Stimulated activated CD8-positive, alpha-beta memory T cell treated with anti-CD3 and anti-CD28 coated beads, Interleukin-15, amount 100 ng/mL, for 48 hours (primary cell): Measurements from ENCODE around the gene SNX8.
"Not testable (repeated sequence)": the region's sequence is repeated elsewhere in the genome, so short reads cannot be mapped to it uniquely, and the experiment has no call there.

Experiments
- DNase-seq, 2 donors: peaks; one replicate each; pipeline ENCODE4 v3.0.0-alpha.2; 2020; ENCODE audit warnings: low read depth in 2 of 2

SNX8 gene, protein sequence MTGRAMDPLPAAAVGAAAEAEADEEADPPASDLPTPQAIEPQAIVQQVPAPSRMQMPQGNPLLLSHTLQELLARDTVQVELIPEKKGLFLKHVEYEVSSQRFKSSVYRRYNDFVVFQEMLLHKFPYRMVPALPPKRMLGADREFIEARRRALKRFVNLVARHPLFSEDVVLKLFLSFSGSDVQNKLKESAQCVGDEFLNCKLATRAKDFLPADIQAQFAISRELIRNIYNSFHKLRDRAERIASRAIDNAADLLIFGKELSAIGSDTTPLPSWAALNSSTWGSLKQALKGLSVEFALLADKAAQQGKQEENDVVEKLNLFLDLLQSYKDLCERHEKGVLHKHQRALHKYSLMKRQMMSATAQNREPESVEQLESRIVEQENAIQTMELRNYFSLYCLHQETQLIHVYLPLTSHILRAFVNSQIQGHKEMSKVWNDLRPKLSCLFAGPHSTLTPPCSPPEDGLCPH

DNA sequence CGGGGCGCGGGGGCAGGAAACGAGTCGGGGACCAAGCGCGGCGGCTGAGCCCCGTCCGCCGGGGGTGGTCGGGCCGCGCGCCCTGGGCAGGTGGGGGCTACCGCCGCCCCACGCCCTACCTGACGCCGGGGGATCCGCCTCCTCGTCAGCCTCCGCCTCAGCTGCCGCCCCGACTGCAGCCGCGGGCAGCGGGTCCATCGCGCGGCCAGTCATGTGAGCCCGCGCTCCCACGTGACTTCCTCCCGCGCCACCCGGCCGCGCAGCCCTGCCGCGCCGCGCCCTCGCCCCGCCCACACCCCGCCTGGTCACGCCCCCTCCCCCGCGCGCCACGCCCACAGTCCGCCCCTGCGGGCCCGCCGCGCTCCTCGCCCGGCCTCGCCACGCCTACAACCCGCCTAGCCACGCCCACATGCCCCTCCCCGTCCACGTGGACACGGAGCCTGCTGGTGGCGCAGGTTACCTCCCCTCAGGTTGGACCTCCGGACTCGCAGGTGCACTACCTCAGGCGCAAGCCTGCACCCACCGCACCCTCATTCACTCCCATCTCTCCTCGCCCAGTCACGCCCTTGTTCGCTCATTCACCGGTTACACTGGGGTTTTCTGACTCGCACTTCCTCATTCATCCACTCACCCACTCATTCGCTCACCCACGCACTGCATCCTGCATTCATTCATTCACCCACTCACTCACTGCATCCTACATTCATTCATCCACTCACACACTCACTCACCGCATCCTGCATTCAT is at the start of gene SNX8:
SNX8 (minus strand) TSS at position 233 of the 747 bp plus-strand sequence; CDS start at position 213, 20 bp downstream.
- DNase-seq = peak; percentile 88 to 90

DNA sequence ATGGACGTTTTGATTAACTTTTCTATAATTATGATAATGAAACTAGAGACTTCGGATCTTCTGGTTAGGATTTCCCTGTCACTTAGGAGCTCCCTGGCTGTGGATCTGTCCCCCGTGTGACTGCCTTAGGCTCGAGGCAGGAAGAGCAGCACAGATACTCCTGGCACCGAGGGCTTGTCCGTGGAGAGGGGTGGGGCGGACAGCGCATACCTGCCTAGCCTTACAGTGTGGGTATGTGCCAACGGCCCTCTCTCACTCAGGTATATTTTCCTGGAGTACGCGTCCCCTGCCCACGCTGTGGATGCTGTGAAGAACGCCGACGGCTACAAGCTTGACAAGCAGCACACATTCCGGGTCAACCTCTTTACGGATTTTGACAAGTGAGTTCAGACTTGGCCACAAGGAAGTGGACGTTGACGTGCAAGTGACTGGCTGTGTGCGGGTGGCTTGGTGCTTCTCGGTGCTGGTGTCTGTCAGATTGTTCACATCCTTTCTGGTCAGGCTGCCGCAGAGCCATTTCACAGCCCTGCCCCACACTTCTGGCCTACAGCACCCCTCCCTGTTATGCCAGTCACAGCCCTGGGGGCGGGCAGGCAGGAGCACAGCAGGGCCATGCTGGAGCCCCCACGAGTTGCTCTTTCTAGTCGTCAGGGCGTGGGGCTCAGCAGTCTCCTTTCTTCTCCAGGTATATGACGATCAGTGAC is 48.3 kb upstream of the SNX8 start:
- no peak for DNase-seq

DNA sequence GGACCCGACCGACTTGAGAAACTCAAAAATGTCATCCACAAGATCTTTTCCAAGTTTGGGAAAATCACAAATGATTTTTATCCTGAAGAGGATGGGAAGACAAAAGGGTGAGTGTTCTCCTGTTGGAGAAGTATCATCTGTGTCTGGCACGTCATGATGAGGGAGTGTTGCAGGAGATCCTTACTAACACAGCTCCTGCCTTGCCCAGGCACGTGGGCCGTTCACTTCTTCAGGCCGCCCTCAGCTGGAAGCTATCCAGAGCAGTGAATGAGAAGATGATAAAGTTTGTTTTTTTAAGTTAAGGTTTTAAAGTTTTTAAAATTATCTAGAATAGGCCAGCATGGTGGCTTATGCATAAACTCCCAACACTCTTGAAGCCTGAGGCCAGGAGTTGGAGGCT is 46.6 kb upstream of the SNX8 start:
- DNase-seq = no peak

DNA sequence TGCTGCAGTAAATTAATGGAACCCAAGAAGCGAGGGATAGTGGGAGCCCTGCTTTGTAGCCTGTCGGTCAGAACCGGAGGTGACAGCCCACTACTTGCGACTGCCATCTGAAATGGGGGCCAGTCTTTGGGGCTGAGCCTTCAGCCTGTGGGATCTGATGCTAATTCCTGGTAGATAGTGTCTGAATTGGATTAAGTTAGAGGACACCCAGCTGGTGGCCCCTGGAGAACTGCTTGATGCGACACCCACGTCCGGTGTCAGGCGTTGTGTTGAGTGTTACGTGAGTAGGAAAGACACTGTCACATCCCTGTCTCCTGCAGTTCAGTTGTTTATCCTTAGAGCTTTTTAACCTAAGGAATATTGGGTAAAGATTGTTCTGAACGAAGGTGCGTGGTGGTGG is 45.4 kb upstream of the SNX8 start:
- no peak for DNase-seq

DNA sequence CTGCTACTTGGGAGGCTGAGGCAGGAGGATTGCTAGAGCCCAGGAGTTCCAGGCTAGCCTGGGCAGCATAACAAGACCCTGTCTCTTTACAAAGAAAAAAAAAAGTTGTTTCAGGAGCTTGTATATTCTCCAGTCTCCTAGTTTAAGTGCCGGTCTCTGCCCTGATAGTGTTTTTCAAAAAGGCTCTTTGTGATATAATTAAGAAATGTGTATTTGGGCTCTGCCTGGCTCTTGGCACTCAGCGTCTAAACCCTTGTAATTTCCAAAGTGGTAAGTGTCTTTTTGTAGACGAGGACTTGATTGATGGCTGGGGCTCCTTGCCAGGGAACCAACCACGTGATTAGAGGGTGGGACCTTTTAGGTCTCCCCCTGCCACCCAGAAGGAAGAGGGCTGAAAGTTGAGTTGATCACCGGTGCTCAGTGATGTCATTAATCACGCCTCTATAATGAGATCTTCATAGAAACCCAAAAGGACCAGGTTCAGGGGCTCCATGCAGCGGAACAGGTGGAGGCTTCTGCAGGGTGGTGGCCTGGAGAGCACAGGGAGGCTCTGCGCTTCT is 44.8 kb upstream of the SNX8 start:
- no peak for DNase-seq

DNA sequence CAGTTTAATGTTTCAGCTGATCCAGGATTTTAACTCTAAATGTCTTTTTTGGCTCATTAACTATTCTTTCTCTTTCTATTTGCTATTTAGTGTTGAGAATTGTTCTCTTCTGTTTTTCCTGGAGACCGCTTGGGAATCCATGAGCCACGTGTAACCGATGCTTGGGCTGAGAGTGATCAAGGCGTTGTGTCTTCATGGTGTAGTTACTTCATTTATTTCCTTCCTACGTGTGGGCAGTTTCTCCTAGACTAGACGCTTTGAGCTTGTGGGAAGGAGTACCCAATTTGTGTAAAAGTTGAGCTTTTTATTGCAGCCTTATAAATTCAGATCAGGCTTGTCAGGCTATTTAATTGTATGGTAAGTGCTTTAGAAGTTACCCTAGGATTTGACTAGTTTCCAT is 43.3 kb upstream of the SNX8 start:
- no peak for DNase-seq

DNA sequence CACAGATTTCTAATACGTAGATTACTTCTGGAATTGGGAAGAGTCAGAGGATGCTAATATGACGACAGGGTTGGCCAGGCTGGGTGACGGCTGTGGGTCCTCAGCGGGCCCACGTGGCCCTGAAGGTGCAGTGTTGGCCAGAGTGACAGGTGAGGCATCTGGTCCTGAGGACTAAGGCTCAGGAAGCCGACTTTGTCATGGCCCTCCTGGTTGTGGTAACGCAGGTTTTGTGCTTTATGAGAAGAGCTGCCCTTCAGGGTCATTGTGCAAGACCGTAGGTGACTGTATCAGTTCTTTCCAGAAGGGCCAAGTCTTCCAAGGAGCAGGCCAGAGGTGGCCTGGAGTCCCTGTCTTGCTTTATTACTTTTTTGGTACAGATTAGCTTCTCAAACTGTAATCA is 42.9 kb upstream of the SNX8 start:
- no peak for DNase-seq

DNA sequence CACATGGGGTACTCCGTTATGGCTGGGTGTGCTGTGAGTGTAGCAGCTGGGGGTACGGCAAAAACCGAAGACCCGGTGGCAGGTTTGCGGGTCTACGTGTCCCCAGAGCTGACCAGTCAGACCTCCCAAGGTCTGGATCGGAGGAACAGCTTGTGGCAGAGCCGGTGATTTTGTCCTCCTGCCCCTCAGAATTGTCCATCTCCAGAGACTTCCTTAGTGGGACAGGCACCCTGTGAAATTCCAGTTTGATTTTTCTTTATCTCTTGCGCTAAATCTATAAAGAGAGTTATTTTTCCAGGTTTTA is 41.4 kb upstream of the SNX8 start:
- no peak for DNase-seq

DNA sequence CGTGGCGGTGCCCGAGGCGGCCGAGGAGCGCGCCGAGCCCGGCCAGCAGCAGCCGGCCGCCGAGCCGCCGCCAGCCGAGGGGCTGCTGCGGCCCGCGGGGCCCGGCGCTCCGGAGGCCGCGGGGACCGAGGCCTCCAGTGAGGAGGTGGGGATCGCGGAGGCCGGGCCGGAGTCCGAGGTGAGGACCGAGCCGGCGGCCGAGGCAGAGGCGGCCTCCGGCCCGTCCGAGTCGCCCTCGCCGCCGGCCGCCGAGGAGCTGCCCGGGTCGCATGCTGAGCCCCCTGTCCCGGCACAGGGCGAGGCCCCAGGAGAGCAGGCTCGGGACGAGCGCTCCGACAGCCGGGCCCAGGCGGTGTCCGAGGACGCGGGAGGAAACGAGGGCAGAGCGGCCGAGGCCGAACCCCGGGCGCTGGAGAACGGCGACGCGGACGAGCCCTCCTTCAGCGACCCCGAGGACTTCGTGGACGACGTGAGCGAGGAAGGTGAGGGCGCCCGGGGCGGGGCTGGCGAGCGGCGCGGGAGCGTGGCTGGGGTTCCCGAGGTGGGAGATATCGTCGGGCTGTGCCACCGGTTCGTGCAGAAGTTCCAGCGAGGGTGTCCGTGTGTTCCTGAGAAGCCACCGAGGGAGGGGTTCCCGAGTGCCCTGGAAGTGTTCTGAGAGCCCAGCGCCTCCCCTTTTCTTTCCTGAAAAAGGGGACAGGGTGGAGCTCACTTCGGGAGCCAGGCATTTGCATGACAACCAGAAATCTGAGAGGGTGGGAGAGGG is 40.9 kb upstream of the SNX8 start:
- DNase-seq = no peak

DNA sequence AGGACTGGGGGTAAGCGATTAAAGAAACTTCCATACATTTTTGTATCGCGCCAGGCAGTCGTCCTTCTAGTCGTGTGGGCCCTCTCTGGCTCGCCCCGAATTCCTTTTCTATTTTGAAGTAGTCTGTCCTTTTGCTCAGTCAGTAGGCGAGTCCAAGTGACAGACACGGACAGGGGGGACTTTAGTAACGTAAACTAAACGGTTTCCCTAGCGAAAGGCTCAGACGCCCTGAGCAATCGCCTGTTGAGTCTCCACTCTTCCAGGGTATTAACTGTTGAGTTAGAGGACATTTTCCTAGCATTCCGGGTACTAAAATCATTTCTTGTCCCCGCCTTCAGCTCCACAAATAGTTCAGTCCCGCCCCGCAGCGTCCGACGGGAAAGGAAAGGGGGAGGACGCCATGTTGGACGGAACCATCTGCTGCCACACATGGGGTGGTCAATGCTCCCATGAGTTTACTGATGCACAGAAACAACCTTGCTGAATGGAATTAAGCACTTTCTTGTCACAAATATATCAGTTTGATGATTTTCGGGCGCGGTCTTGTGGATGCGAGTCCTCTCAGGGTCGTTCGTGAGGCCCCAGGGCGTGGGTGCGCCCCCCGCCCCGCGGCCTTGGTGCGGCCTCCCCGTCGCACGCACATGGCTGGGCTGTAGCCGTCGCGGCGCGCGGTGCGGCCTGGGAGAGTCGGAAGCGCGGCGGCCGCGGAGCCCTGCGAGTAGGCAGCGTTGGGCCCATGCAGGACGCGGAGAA is 40.1 kb upstream of the SNX8 start, which contains the start of gene EIF3B:
EIF3B (plus strand) TSS at position 642 of the 753 bp plus-strand sequence; CDS start at position 737, 95 bp downstream.
- peak; percentile 75 to 80 for DNase-seq

DNA sequence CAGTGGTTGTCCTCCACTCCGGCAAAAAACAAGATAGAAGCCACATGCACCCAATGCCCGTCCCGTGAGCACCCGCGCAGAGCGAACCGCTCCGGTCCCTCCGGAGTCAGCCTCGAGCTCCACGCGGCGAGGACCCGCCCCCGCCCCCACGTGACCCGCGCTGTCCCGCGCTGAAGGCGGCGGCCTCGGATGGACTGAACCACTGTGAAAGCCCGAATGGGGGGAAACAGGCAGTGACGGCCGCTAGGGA is 39.6 kb upstream of the SNX8 start:
- peak; percentile 79 to 85 for DNase-seq

DNA sequence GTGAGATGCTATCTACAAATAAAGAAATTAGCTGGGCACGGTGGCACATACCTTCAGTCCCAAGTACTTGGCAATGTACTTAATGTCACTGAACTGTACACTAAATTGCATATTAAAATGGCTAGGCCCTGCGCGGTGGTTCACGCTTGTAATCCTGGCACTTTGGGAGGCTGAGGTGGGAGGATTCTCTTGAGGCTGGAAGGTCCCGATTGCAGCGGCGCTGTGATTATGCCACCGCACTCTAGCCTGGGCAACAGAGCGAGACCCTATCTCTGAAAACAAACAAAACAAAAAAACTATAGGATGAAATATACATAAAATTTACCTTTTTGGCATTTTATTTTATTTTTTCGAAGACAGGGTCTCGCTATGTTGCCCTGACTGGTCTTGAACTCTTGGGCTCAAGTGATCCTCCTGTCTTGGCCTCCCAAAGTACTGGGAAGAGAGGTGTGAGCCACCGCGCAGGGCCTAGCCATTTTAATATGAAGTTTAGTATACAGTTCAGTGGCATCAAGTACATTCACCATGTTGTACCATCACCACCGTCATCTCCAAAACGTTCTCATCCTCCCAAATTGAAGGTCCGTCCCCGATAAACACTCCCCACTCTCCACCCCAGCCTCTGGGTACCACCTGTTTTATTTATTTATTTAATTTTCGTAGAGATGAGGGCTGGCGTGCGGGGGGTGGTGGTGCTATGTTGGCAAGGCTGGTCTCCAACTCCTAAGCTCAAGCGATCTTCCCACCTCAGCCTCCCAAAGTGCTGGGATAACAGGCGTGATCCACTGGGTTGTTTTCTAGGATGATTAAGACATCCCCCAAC is 39.1 kb upstream of the SNX8 start:
- DNase-seq = no peak

DNA sequence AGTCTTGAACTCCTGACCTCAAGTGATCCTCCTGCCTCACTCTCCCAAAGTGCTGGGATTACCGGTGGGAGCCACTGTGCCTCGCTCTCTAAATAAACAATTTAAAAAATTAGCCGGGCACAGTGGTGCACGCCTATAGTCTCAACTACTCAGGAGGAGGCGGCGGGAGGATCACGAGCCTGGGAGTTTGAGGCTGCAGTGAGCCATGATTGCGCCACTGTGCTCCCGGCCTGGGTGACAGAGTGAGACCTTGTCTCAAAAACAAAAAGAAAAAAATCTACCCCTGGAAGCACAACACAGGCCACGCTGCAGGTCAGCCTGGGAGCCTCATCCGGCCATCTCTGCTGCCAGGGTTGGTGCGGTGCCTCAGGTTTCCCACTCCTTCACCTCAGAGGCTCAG is 36.6 kb upstream of the SNX8 start:
- DNase-seq = no peak

DNA sequence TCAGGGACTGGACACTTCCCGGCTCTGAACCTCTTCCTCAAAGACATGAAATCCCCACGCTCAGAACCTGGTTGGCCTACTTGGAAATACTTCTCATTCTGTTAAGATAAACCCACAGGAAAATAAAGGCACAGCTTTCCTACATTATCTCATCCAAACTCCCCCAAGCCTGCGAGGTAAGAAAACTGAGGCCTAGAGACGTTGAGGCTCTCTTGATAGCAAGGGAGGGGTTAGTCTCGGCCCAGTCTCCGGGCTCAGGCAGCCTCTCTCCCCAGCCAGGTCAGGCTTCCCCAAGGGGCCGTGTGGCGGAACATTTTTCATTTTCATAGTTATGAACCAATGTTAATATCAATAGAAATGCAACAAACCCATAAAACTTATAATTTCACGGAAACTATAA is 35.8 kb upstream of the SNX8 start:
- DNase-seq = no peak

DNA sequence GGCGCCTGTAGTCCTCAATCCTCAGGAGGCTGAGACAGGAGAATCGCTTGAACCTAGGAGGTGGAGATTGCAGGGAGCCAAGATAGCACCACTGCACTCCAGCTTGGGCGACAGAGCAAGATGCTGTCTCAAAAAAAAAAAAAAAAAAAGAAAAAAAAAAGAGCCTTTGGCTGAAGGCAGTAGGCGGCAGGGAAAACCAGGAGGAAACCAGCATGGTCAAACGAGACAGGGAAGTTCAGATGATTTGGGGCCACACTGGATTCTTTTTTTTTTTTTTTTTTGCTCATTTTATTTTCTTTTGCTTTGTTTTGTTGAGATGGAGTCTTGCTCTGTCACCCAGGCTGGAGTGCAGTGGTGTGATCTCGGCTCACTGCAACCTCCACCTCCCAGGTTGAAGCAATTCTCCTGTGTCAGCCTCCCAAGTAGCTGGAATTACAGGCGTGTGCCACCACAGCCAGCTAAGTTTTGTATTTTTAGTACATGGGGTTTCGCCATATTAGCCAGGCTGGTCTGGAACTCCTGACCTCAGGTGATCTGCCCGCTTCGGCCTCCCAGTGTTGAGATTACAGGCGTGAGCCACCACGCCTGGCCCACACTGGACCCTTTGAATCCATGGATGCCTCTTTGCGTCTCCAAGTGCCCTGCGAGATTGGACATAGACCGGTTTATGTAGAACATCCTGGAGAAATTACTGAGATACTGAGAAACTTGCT is 33.3 kb upstream of the SNX8 start:
- not testable (repeated sequence) for DNase-seq

DNA sequence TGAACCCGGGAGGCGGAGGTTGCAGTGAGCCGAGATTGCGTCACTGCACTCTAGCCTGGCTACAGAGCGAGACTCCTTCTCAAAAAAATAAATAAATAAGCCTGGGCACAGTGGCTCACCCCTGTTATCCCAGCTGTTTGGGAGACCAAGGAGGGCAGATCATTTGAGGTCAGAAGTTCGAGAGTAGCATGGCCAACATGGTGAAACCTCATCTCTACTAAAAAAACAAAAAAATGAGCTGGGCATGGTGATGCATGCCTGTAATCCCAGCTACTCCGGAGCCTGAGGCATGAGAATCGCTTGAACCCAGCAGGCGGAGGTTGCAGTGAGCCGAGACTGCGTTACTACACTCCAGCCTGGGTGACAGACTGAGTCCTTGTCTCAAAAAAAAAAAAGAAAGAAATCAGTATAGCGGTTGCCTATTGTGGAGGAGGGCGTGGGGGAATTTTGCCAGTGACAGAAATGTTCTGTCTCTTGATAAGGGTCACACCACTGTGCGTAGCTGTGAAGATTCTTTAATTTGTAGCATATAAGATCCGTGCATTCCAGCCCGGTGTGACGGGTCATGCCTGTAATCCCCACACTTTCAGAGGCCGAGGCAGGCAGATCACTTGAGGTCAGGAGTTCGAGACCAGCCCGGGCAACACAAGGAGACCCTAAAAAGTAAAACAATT is 22.5 kb upstream of the SNX8 start:
- DNase-seq = no peak

DNA sequence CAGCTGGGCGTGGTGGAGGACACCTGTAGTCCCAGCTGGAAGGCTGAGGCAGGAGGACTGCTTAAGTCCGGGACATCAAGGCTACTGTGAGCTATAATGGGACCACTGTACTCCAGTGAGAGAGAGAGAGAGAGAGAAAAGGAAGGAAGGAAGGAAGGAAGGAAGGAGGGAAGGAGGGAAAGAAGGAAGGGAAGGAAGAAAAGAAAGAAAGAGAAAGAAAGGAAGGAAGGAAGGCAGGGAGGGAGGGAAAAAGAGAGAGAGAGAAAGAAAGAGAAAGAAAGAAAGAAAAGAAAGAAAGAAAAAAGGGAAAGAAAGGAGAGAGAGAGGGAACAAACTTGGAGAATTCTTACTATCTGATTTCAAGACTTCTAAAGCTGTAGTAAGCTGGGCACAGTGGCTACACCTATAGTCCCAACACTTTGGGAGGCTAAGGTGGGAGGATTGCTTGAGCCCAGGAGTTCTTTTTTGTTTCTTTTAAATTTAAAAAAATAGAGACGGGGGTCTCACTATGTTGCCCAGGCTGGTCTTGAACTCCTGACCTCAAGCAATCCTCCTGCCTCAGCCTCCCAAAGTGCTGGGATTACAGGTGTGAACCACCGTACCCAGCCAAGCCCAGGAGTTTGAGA is 18.5 kb upstream of the SNX8 start:
- DNase-seq = not testable (repeated sequence)

DNA sequence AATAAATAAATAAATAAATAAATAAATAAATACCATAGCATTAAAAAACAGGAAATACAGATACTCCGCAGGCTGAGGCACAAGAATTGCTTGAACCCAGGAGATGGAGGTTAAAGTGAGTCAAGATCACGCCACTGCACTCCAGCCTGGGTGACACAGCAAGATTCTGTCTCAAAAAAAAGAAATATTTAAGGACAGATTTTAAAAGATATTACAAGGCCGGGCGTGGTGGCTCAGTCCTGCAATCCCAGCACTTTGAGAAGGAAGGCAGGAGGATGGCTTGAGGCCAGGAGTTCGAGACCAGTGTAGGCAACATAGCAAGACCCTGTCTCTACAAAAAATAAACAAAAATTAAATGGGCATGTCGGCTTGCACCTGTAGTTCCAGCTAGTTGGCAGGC is 17.5 kb upstream of the SNX8 start:
- DNase-seq = no peak
